Prostate gland (tissue), 2 donors: Measurements from ENCODE around the gene DENND4C.

Source experiments
- CTCF ChIP-seq, 4 experiments: fragments of 200-600 bp in 2 of 4; fragments of 450-650 bp in 2 of 4; sonication (generic) in 2 of 4; IDR thresholded peaks; 1 replicate in 3 of 4; 2 replicates in 1 of 4; pipeline ENCODE4 v1.5.1; 2016 to 2019; ENCODE audit warnings: antibody characterized with exemption in 4 of 4, mild to moderate bottlenecking in 2 of 4, moderate library complexity in 2 of 4
- POLR2A ChIP-seq: fragments of 450-650 bp; IDR thresholded peaks from one replicate; pipeline ENCODE4 v1.6.1; 2016; ENCODE audit warnings: antibody characterized with exemption, mild to moderate bottlenecking

GRCh38 chr9:19408316-19408692, 177.8 kb downstream of the DENND4C start:
- TF ChIP-seq CTCF (IDR thresholded peaks at IDR 0.05) (no peak), POLR2A (no peak)
